Peyer's patch (tissue), 4 donors: Measurements from ENCODE around the gene MGA.

Experiments
- POLR2A ChIP-seq, 2 donors: fragments of 450-650 bp; IDR thresholded peaks; one replicate each; pipeline ENCODE4 v1.5.1; 2017; ENCODE audit warnings: antibody characterized with exemption in 2 of 2, mild to moderate bottlenecking in 2 of 2, moderate library complexity in 2 of 2
- TF ChIP-seq, protein P1 (sequence below), 6 experiments: fragments of 450-650 bp in 4 of 6; fragments of 200-600 bp in 2 of 6; sonication (generic) in 1 of 6; IDR thresholded peaks; one replicate each; pipeline ENCODE4 v1.5.1; 2017 to 2019; ENCODE audit warnings: antibody characterized with exemption in 6 of 6, mild to moderate bottlenecking in 3 of 6, moderate library complexity in 1 of 6

DNA sequence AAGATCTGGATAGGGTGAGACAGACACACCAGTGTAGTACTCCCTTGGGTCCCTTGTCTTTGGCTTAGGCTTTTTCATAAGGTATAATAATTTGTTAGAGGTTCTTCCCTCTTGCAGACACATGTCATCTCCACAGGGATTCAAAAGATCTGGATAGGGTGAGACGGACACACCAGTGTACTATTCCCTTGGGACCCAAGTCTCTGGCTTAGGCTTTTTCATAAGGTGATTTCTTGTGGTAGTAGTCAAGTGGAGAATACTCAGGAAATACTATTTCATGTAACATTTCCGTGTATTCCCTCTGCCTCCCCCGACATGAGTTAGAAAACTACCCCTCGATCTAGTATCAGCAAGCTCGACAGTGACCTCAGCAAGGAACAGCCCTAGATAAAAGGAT, 113.1 kb downstream of the MGA start:
- no peak for TF ChIP-seq POLR2A (IDR thresholded peaks at IDR 0.05)
- TF ChIP-seq, protein P1, sequence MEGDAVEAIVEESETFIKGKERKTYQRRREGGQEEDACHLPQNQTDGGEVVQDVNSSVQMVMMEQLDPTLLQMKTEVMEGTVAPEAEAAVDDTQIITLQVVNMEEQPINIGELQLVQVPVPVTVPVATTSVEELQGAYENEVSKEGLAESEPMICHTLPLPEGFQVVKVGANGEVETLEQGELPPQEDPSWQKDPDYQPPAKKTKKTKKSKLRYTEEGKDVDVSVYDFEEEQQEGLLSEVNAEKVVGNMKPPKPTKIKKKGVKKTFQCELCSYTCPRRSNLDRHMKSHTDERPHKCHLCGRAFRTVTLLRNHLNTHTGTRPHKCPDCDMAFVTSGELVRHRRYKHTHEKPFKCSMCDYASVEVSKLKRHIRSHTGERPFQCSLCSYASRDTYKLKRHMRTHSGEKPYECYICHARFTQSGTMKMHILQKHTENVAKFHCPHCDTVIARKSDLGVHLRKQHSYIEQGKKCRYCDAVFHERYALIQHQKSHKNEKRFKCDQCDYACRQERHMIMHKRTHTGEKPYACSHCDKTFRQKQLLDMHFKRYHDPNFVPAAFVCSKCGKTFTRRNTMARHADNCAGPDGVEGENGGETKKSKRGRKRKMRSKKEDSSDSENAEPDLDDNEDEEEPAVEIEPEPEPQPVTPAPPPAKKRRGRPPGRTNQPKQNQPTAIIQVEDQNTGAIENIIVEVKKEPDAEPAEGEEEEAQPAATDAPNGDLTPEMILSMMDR (IDR thresholded peaks at IDR 0.05), result no peak
